Neuron (in vitro differentiated cells): Measurements from ENCODE around the gene ANKS3.
"Not testable (repeated sequence)": the region's sequence is repeated elsewhere in the genome, so short reads cannot be mapped to it uniquely, and the experiment has no call there.

Experiments
- H2AFZ ChIP-seq: one replicate; pipeline ENCODE4 v1.6.1; 2013; ENCODE audit warnings: low read depth, mild to moderate bottlenecking, inconsistent platforms, low read length, moderate library complexity
- H3K27me3 ChIP-seq: one replicate; pipeline ENCODE4 v1.6.1; 2013; ENCODE audit warnings: low read length; ENCODE audit not compliant: insufficient read depth
- H3K36me3 ChIP-seq: one replicate; pipeline ENCODE4 v1.6.1; 2013; ENCODE audit warnings: low read length; ENCODE audit not compliant: insufficient read depth
- H3K4me1 ChIP-seq: one replicate; pipeline ENCODE4 v1.6.1; 2013; ENCODE audit warnings: low read length; ENCODE audit not compliant: insufficient read depth
- H3K4me3 ChIP-seq: 2 replicates; pipeline ENCODE4 v1.5.1; 2013; ENCODE audit warnings: mild to moderate bottlenecking, low read length, moderate library complexity
- H3K9me3 ChIP-seq: one replicate; pipeline ENCODE4 v1.6.1; 2013; ENCODE audit warnings: low read length

Gene ANKS3

GRCh38 chr16:4748682-4749411 is 14.8 kb upstream of the ANKS3 start:
- no peaks in the 10 kb centered on the region for H3K9me3 ChIP-seq
- H2AFZ ChIP-seq, result no peak overlapping the region
- H3K36me3 ChIP-seq, result peaks cover 30% of the 10 kb centered on the region
- H3K4me1 ChIP-seq, result no peaks in the 10 kb centered on the region
- H3K4me3 ChIP-seq, result no peak overlapping the region
- no peaks in the 10 kb centered on the region for H3K27me3 ChIP-seq

GRCh38 chr16:4747906-4748681 is 14.0 kb upstream of the ANKS3 start:
- H3K27me3 ChIP-seq, result no peaks in the 10 kb centered on the region
- H3K4me1 ChIP-seq, result no peaks in the 10 kb centered on the region
- H3K9me3 ChIP-seq, result no peaks in the 10 kb centered on the region
- peaks cover 25% of the 10 kb centered on the region for H3K36me3 ChIP-seq
- no peak overlapping the region for H2AFZ ChIP-seq
- no peak overlapping the region for H3K4me3 ChIP-seq

GRCh38 chr16:4746991-4747574 is 13.0 kb upstream of the ANKS3 start:
- H3K4me1 ChIP-seq, result no peaks in the 10 kb centered on the region
- no peaks in the 10 kb centered on the region for H3K9me3 ChIP-seq
- H3K36me3 ChIP-seq, result peaks cover 15% of the 10 kb centered on the region
- H2AFZ ChIP-seq, result no peak overlapping the region
- H3K27me3 ChIP-seq, result no peaks in the 10 kb centered on the region
- no peak overlapping the region for H3K4me3 ChIP-seq

- Histone ChIP-seq H3K4me3 (no peak overlapping the region), H3K36me3 (peaks cover 7% of the 10 kb centered on the region), H3K27me3 (no peaks in the 10 kb centered on the region), H3K9me3 (no peaks in the 10 kb centered on the region), H3K4me1 (no peaks in the 10 kb centered on the region), H2AFZ (no peak overlapping the region)
These were observed 12.1 kb upstream of the ANKS3 start for GRCh38 chr16:4746215-4746614.

- Histone ChIP-seq H2AFZ (no peak overlapping the region), H3K4me1 (no peaks in the 10 kb centered on the region), H3K27me3 (no peaks in the 10 kb centered on the region), H3K4me3 (no peak overlapping the region), H3K36me3 (peaks cover 2% of the 10 kb centered on the region), H3K9me3 (no peaks in the 10 kb centered on the region)
These were observed 11.2 kb upstream of the ANKS3 start for GRCh38 chr16:4745274-4745569.

GRCh38 chr16:4744555-4745273 is 10.6 kb upstream of the ANKS3 start:
- Histone ChIP-seq H3K4me1 (no peaks in the 10 kb centered on the region), H3K27me3 (no peaks in the 10 kb centered on the region), H3K9me3 (no peaks in the 10 kb centered on the region), H2AFZ (no peak overlapping the region), H3K4me3 (no peak overlapping the region), H3K36me3 (peaks cover under 1% of the 10 kb centered on the region)

GRCh38 chr16:4743226-4743878 is 9.3 kb upstream of the ANKS3 start:
- H3K9me3 ChIP-seq, result no peaks in the 10 kb centered on the region
- H3K36me3 ChIP-seq, result no peaks in the 10 kb centered on the region
- H3K4me3 ChIP-seq, result no peak overlapping the region
- no peaks in the 10 kb centered on the region for H3K4me1 ChIP-seq
- no peaks in the 10 kb centered on the region for H3K27me3 ChIP-seq
- no peak overlapping the region for H2AFZ ChIP-seq

- not testable (repeated sequence) for H2AFZ ChIP-seq, H3K4me1 ChIP-seq, H3K9me3 ChIP-seq, H3K36me3 ChIP-seq, H3K27me3 ChIP-seq, H3K4me3 ChIP-seq
These were observed 4.3 kb upstream of the ANKS3 start for GRCh38 chr16:4738370-4738769.

GRCh38 chr16:4737545-4737944 is 3.5 kb upstream of the ANKS3 start:
- peaks cover 8% of the 10 kb centered on the region for H3K4me1 ChIP-seq
- no peaks in the 10 kb centered on the region for H3K27me3 ChIP-seq
- H2AFZ ChIP-seq, result no peak overlapping the region
- H3K4me3 ChIP-seq, result no peak overlapping the region
- H3K9me3 ChIP-seq, result no peaks in the 10 kb centered on the region
- H3K36me3 ChIP-seq, result no peaks in the 10 kb centered on the region

GRCh38 chr16:4736546-4736945 is 2.5 kb upstream of the ANKS3 start:
- Histone ChIP-seq H3K4me1 (peaks cover 8% of the 10 kb centered on the region), H2AFZ (no peak overlapping the region), H3K9me3 (no peaks in the 10 kb centered on the region), H3K27me3 (no peaks in the 10 kb centered on the region), H3K4me3 (no peak overlapping the region), H3K36me3 (no peaks in the 10 kb centered on the region)

- H2AFZ ChIP-seq, result peak overlapping the region; percentile 69
- no peaks in the 10 kb centered on the region for H3K9me3 ChIP-seq
- H3K4me1 ChIP-seq, result peaks cover 8% of the 10 kb centered on the region
- no peaks in the 10 kb centered on the region for H3K36me3 ChIP-seq
- H3K4me3 ChIP-seq, result peak overlapping the region; percentile 93
- no peaks in the 10 kb centered on the region for H3K27me3 ChIP-seq
These were observed 862 bp upstream of the ANKS3 start for GRCh38 chr16:4734730-4735535.

GRCh38 chr16:4733747-4734062 is 366 bp downstream of the ANKS3 start:
- Histone ChIP-seq H3K27me3 (no peaks in the 10 kb centered on the region), H3K4me3 (peak overlapping the region; percentile 93), H3K4me1 (peaks cover 8% of the 10 kb centered on the region), H3K36me3 (peaks cover 10% of the 10 kb centered on the region), H3K9me3 (no peaks in the 10 kb centered on the region), H2AFZ (peak overlapping the region; percentile 69)
